HG02981 (cell line): ENCODE measurements around the gene LSM10.

Experiments used
- ATAC-seq: cut with Tn5 transposase; IDR thresholded peaks from one replicate; pipeline ENCODE4 v1.9.1; 2021; ENCODE audit warnings: mild to moderate bottlenecking, moderate library complexity; ENCODE audit not compliant: unreplicated experiment

The LSM10 gene

DNA sequence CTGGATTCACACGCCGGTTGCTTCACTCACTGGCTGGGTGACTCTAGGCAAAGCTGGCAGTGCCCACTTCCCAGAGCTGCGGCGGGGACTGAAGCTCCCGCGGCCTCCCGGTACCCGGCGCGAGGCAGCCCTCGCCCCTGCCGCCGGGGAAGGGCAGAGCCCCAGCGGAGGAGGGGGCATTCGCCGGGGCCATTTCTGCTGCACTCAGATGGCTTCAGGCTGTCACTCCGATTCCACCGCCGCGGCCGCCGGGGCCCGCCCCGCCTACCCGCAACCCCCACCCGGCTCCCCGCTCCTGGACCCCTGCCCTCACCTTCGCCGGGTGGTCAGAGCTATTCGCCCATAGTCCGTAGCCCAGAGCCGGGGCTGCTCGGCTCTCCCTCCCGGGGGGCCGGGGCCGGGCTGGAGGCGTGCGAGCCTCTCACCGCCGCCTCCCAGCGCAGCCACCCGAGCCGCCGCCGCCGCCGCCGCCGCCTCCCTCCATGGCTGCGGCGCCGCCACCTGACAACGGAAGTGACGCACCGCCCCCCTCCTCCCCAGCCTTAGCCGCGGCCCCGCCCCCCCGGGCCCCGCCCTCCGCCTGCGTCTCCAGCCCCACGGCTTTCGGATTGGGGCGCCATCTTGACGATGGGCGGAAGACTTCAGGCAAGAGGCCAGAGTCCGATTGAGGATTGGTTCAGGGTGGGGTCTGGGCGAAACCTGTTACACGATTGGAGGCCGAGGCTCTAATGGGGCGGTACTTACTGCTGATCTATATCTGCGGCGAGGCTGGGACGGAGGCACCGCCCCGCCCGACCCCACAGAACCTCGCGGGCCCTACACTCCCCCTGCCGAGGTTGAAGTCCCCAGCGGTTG, 12.1 kb downstream of the LSM10 start, which contains the start of gene STK40:
Gene STK40 (minus strand): TSS at position 515 of the 855 bp plus-strand sequence. CDS start 24,592 bp downstream, outside the sequence.
- peak; percentile 76 for ATAC-seq

DNA sequence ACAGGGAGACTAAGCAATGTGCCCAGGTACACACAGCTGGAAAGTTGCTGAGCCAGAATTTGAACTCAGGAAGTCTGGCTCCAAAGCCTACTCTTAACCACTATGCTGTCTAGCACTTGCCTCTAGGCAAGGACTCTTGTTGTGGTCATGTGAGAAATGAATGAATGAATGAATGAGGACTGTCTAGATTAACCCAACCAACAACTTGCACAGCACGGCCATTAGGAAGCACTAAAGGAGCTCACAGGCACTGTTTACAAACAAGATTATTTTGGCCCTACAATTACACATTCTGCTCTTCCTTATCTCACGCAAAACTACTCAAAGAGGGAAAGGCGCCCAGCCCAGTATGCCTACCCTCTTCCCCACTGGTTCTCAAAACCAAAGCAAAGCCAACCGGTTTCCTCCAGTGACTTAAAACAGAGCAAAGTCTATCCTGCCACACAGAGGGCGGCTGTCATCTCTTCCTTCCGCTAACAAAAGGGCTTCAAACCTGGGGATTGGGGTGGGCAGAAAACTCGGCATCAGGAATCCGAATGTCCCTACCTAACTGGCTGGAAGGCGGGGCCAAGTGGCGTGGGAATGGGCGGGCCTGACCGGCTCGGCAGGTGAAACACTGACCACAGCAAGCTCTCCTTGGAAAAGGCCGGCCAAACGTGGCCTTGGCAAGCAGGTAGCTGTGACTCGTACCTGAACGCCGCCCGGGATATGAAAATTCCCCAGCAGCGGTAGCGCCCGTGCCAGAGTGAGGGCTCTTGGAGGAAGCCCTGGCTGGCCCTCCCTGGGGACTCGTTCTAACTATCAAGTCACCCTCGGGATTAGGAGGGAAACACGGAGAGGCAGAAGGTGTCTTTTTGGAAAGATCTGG, 12.9 kb downstream of the LSM10 start:
- ATAC-seq, result peak; percentile 3

GRCh38 chr1:36383240-36383639, 14.5 kb downstream of the LSM10 start:
- ATAC-seq, result no peak

DNA sequence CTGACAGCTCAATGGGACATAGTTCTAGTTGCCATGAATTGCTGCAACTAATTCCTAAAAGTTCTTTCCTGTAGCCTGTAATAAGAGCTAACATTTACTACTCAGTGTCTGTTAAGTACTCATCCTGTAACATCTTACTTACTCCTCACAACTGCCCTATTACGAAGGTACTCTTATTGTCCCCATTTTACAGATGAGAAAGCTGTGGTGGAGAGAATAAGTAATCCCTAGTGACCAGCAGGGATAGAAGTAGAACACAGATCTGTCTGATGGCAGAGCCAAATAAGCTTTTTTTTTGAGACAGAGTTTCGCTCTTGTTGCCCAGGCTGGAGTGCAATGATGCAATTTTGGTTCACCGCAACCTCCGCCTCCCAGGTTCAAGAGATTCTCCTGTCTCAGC, 15.0 kb downstream of the LSM10 start:
- ATAC-seq, result no peak

DNA sequence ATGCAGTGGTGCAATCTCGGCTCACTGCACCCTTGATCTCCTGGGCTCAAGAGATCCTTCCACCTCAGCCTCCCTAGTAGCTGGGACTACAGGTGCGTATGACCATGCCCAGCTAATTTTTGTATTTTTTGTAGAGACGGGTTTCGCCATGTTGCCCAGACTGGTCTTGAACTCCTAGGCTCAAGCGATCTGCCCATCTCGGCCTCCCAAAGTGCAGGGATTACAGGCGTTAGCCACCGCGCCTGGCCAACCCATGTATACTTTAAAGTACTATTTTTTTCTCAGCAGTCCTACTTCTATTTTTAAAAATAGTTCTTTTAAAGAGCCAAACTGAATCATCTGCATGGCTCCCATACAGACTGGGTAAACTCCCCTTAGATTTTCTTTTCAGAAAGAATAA, 15.5 kb downstream of the LSM10 start:
- ATAC-seq, result no peak

DNA sequence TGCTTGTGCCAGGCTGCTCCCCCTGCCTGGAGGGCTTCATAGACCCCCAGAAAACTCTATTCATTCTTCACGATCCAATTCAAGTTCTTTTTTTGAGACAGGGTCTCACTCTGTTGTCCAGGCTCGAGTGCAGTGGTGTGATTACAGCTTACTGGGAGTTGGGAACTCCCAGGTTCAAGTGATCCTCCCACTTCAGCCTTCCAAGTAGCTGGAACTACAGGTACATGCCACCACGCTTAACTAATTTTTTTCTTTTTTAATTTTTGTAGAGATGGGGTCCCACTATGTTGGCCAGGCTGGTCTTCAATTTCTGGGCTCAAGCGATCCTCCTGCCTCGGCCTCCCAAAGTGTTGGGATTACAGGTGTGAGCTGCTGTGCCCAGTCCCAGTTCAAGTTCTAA, 16.3 kb downstream of the LSM10 start:
- no peak for ATAC-seq

DNA sequence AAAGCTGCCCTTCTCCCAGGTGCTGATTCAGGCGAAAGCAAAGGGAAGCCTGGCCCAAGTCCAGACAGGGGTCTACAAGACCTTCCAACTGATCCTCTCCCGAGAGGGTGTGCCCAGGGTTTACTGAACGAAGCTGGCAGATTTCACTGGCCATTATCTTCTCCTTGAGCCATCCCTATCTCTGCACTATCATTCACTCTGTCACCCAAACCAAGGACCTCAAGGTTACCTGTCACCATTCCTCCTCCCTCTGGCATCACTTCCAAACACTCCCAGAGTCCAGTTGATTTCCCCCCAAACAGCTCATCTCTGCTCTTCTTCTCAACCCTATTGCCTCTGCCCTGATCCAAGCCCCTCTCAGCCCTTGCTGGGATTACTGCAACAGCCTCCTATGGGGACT, 16.9 kb downstream of the LSM10 start:
- no peak for ATAC-seq

DNA sequence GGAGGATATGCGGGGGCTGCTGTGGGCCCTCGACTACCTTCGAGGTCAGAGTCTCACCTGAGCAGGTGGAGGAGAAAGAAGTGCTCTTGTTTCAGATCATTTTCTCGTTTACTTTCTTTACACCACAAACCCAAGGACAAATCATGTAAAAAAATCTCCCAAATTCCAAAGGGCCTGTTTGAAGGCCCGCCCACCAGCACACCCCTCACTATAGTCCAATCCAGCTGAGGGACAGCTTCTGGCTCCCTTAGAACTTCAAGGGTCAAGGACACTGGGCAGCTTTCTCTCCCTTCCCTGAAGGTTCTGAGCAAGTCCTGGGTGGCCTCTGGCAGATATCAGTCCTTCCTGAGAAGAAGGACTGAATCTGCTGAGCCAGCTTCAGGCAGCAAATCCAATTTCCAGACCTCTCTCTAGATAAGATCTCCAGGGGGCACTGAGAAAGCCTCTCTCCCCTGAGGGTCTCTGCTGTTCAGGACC, 17.5 kb downstream of the LSM10 start:
- ATAC-seq, result no peak

DNA sequence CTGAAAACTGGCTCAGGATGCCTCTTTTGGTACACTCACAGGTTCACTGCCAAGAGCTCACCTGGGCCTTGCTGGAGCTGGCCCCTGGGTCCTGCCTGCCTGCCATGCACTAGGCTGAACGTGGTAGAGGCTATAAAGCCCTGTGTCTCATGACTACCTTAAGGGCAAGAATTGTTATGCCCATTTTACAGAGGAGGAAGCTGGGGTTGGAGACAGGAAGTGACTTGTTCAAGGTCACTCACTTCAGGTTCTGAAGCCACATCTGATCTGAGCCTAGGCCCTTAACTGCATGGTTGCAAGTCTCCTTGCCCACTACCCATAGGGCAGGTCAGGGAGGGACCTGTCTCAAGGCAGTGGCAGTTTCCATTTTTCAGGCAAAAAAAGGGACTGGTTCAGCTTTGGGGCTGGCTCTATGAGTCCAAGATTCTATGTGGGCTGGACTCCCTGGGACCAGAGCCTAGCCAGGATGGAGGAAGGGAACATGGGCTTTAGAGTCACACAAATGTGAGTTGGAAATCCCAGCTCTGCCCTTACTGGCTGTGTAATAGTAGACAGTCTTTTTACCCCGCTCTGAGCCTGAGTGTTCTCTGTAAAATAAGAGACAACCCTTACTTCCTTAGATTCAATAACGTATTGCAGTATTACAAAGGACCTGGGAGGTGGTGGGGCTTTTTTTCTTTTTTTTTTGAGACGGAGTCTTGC, 19.8 kb downstream of the LSM10 start:
- no peak for ATAC-seq

DNA sequence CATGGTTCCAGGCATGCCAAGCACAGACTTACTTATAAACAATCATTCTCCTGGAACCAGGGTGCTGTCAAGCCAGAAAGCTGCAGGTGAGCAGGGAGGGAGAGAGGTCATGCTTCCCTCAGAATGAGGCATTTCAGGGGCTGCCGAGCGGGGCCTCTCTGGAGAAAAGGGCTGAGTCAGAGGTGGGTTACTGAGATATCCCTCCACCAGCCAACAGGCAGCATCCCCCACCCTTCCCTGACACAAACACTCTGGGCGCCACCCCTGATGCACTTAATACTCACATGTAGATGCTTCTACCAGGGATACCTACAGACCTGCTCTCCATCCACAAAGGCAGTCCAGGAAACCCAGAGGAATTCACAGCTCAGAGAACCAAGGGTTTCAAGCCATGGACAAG, 25.1 kb downstream of the LSM10 start:
- ATAC-seq, result no peak

DNA sequence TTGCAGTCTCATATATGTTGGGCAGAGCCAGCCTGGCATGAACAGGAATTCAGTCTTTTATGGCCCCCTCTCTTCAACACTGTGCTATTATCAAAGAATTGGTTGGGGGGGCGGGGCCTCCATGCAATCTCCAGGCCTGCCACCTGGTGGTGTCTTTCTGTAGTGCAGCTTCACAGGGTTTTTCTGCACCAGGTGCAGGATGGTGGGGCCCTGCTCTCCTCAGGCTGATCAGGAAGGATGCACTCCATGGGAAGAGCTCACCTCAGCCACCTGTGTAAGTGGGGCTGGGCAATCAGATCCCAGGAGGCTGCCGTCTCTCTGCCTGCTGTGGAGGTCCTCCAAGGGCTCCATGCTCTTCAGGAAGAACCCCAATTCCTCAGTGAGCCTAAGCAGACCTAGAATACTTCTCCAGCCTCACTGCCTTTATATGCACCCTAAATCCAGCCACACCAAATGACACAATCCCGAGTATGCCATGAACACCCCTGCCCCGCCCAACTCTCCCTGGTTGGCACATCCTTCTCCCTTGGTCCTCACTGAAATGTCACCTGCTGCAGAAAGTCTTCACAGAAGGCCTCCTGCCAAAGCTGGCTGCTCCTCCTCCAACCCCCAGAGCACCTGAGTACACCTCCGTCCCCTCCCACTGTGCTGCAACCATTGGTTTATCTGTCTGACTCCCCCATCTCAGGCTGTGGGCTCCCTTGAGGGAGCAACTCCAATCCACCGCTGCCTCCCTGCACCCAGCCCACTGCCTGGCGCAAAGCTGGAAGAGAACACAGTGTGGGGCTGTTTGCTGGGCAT, 28.4 kb downstream of the LSM10 start:
- no peak for ATAC-seq

- ATAC-seq, result no peak
These were observed 29.9 kb downstream of the LSM10 start for GRCh38 chr1:36367798-36368197.

DNA sequence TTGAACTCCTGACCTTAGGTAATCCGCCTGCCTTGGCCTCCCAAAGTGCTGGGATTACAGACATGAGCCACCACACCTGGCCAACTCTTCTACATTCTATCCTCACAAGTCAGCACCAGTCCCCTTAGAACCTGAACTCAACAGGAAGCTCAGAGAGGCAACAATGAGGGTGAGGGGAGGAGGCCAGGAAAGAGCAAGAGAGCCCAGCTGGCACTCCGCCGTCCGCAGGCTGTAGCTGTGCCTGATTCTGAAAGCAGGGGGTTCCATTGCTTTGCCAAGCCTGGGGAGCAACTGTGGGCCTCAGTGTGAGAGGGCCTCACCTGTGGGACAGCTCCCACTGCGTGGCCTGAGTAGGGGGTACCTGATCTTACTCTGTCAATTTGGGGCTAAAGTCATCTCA, 30.6 kb downstream of the LSM10 start:
- no peak for ATAC-seq

DNA sequence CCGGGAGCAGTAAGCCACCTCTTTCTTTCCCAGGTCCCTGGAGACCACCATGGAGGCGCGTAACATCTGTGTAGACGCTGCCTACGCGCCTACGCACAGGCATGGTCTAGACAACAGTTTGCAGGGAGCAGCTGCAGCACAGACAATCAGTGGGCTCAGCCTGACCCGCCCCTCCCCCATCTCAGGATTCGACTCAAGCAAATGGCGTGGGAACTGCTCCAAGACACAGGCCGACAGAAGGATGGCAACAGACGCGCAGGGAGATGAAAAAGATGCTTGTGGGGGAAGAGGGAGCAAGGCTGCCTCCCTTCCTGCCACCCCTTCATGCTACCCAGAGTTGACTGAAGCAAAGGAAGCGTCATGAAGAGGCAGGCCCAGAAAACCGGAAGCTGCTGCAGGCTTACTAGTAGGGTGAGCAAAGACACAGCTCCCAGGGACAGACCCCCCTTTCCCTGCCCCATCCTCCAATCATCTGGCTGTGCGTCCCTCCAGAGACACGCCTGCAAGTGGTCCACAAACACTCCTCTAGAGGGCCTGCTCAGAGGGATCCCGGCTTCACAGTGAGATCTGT, 31.5 kb downstream of the LSM10 start:
- ATAC-seq, result no peak

GRCh38 chr1:36365381-36365780, 32.3 kb downstream of the LSM10 start:
- no peak for ATAC-seq

DNA sequence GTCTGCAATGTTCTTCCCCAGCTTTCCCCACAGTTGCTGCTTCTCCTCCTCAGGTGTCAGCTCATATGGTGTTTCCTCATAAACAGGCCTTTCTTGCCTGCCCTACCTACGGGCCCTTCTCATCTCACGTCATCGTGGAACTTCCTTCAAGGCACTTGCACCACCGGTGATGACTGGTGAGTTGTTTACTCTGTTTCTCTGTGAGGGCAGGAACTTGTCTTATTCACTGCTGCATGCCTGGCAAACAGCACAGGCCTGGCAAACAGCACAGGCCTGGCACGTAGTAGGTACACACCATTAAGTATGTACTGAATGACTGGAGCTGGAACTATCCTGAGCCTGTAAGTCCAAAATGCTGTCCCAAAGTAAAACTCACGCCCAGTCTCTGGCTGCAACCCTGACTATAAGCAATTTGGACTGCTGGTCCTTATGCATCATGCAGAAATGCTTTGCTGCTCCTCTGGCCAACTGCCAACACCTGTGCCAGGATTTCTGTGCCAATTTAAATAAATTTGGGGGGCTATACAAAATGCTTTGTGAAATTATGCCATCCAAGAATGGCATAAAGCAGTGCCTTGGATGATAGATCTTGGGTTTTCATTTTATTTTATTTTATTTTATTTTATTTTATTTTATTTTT, 37.7 kb downstream of the LSM10 start:
- no peak for ATAC-seq

DNA sequence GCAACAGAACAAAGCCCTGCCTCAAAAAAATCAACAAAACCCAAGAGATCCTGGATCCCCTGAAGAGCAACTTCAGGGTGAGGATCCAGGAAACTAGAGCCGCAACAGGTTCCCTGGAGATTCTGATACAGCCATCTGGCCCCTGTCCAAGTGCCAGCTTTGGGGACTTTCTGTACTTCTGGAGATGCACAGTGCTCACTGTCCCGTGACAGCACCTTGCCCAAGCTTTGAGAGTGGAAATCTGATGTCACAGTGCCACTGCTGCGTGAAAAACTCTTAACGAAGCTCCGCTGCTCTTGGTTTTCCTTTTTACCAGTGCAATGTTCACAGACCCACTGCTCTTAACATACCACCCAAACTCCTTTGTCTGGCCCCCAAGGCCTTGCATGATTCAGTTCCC, 38.3 kb downstream of the LSM10 start:
- no peak for ATAC-seq

DNA sequence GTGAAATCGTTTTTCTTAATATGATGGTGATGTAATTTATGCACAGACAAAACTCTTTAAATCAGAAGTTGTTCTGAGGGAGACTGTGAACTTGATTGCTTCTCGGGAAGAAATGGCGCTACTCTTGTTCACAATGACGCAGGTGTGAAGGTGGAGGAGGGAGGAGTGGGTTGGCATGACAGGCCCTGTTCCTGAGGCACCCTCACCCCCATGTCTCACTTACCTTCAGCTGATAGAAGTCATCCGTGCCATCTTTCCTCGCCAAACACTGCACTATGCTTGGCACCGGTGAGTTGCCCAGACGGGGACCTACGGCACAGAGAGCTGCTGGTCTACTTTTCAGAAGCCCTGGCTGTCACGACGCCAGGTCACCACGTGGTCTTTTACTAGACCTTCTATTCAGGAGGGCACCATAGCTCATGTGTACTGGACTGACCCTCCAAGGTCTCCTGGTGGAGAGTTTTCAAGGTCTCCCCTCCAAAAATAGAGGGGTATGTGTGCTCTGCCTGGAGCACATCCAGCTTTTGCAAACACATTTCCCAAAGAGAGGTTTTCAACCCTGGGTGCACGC, 39.1 kb downstream of the LSM10 start:
- ATAC-seq, result no peak

DNA sequence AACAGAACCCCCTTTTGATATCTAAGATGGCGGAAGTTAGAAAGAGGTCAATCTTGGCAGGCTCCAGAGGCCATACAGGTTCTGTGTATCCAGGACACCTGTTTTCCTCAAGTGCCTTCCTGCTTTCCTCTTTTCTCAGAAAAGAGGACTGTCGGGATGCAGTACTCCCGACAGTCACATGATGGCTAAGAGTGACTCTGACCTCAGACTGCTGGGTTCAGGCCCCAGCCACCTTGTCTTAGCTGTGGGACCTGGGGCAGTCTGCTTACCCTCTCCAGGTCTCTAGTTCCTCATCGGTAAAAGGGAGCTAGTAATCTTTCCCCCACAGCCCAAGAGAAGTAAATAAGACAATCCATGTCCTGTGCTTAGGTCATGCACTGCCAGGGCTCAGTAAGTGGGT, 41.9 kb downstream of the LSM10 start:
- ATAC-seq, result no peak
